Measurements from ENCODE around the gene AGRN. TPM values are rescaled to one million over a fixed set of nuclear protein-coding genes. Genes with fewer than 3 reads are reported as not detected.
"Not testable (repeated sequence)": the region's sequence is repeated elsewhere in the genome, so short reads cannot be mapped to it uniquely, and the experiment has no call there.

Gene AGRN
- total RNA-seq, 1 donor from 2014 or later: 39.8 TPM

DNA sequence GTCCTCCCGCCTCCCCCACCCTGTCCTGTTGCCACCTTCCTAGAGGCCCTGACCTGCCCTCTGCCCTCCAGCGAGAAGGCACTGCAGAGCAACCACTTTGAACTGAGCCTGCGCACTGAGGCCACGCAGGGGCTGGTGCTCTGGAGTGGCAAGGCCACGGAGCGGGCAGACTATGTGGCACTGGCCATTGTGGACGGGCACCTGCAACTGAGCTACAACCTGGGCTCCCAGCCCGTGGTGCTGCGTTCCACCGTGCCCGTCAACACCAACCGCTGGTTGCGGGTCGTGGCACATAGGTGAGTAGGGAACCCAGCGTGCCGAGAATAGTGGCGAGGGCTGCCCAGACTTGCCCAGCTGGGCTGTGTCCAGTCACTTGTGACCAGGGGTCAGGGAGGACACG, 33.8 kb downstream of the AGRN start:
- no peak for DNase-seq

DNA sequence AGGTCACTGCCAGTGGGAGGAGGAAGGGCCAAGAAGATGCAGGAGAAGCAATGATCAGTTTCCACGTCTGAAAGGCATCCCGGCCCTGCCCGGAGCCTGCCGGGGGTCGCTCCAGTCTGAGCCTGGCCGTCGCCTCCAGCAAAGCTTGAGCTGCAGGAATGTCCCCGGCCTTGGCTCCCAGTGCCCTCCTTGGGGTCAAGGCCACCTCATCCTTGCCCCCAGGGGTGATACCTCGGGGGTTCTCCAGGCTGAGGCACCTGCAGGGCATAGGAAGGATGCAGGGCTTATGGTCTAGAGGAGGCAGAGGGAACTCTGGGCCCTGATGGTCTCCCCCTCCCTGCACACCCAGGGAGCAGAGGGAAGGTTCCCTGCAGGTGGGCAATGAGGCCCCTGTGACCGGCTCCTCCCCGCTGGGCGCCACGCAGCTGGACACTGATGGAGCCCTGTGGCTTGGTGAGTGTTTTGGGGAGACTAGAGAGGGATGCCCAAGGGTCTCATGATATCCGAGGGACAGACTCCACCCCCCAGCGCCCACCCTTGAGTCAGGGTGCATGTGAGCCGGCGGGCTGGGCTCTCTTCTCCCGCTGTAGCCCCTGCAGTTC, 34.3 kb downstream of the AGRN start:
- no peak for DNase-seq

DNA sequence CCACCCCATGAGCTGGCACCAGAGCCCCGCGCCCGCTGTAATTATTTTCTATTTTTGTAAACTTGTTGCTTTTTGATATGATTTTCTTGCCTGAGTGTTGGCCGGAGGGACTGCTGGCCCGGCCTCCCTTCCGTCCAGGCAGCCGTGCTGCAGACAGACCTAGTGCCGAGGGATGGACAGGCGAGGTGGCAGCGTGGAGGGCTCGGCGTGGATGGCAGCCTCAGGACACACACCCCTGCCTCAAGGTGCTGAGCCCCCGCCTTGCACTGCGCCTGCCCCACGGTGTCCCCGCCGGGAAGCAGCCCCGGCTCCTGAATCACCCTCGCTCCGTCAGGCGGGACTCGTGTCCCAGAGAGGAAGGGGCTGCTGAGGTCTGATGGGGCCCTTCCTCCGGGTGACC, 35.1 kb downstream of the AGRN start:
- DNase-seq: no peak

DNA sequence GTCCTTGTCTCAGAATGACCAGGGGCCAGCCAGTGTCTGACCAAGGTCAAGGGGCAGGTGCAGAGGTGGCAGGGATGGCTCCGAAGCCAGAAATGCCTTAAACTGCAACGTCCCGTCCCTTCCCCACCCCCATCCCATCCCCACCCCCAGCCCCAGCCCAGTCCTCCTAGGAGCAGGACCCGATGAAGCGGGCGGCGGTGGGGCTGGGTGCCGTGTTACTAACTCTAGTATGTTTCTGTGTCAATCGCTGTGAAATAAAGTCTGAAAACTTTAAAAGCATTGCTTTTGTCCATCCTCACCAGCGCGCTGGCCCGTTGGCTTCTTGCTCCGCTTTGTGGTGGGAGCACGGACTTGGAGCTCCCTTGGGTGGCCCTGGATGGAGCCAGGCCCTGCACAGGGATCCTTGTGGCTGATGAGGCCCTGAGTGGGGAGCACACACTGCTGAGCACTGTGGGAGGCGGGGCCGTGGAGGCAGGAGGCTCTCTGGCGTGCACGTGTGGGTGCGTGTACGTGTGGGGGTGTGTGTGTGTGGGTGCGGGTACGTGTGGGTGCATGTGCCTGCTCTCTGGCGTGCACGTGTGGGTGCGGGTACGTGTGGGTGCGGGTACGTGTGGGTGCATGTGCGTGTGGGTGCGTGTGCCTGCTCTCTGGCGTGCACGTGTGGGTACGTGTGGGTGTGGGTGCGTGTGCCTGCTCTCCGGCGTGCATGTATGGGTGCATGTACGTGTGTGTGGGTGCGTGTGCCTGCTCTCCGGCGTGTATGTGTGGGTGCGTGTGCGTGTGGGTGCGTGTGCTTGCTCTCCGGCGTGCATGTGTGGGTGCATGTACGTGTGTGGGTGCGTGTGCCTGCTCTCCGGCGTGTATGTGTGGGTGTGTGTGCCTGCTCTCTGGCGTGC, 36.2 kb downstream of the AGRN start:
- DNase-seq: no peak

DNA sequence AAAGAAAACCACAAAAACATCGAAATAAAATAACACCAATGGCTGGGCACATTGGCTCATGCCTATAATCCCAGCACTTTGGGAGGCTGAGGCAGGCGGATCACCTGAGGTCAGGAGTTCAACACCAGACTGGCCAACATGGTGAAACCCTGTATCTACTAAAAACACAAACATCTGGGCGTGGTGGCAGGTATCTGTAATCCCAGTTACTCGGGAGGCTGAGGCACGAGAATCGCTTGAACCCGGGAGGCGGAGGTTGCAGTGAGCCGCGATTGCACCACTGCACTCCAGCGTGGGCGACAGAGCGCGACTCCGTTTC, 37.8 kb downstream of the AGRN start:
- DNase-seq: not testable (repeated sequence)

DNA sequence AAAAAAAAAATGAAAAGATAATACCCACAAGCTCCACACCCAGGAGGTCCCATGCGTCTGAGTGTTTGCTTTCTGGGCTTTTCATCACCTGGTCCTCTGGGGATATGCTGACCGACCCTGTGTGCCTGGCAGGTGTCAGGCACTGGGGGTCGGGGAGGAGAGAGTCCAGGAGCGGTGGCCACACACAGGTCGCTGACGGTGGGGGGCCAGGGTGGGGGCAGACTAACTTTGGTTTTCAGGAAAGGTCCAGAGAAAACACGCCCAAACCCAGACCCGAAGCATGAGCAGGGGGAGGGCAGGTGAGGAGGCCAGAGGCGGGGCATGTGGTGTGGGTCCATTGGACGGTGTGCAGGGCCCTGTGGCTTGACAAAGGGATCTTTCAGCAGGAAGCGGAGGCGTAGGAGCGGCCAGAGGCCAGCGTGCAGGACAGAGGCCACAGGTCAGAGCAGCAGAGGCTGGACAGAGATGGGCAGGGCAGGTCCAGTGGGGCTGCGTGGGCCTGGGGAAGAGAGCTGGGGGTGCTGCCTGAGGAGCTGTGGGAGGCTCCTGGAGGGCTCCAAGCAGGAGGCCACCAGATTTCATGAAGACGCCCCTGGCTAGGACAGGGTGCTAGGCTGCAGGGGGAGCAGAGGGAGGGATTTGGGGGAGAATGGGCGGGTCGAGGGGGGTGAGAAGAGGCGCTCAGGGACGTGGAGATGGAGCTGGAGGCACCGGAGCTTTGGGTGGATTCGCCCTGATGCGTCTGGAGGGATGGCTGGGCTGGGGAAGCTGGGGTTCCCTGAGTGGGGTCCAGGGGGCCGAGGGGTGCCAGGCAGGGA, 38.4 kb downstream of the AGRN start:
- DNase-seq: no peak

DNA sequence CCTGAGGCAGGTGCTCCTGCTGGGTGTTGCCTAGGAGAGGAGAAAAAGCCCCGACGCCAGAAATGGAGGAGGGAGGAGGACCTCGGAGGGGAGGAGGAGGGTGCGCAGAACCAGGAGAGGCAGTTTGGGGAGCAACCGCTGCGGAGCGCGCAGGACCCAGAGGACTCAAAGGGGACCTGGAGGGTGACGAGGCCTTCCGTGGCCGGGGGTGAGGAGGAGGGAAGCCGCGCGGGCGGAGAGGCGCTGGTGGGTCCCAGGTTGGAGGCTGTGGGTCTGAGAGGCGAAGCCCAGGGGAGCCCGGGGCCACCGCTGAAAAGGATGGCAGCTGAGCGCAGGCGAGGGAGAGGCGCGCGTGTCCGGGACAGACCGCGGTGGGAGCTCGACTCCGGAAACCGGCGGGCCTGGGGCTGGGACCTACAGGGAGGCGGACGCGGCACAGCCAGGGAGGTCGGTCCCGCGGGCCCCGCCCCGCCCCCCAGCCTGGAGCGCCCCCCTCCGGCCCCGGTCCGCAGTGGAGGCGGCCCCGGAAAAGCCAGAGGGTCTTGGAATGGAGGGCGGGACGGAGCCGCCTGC, 39.1 kb downstream of the AGRN start:
- no peak for DNase-seq

DNA sequence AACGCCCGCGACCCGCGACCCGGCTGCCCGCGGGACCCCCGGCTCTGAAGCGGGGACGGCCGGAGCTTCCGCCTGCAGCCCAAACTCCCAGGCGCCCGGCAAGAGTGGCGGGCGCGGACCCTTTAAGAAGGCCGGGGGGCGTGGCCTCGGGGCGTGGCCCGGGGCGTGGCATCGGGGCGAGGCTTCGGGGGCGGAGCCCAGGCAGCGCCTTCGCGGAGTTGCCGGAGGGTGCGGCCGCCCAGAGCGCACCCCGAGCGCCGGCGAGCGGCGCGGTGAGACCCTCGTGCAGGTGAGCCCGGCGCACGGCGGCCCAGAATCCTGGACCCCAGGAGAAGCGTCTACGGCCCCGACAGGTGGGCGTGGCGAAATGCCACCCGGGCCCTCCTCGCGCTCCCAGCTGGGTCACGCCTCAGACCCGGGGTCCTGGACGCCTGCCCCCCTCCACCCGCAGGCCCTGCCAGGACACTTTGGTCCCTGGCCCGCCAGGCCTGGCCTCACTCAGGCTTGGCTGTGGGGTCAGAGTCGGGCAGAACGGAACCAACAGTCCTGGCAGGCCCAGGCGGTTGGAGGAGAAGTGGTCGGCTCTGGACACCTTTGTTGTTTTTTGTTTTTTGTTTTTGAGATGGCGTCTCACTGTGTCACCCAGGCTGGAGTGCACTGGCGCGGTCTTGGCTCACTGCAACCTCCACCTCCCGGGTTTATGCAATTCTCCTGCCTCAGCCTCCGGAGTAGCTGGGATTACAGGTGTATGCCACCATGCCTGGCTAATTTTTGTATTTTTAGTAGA, 39.8 kb downstream of the AGRN start:
- no peak for DNase-seq

DNA sequence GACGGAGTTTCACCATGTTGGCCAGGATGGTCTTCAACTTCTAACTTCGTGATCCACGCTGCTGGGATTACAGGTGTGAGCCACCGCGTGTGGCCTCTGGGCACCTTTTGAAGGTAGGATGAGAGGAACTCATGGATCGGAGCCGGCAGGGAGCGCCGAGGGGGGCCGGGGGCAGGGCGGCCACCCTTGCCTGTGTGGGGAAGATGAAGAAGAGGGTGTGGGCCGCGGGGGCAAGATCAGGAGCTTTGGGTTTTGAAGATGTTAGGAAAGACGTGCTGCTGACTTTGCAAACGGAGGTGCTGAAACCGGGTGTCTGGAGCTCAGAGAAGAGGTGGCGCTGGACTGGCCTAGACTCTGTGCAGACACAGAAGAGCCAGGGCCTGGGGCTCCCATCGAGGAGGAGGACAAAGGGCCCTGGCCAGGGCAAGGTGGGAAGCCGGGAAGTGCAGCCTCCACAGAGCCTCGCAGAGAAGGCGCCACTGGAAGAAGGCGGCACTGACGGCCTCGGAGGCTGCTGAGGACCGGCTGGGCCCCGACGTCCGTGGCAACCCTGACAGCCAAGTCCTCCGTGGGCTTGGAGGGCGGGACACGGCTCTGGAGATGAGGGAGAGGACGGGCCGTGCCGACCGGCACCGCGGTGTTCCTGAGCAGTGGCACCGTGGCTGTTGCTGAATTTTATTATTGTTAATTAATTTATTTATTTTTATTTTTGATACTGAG, 40.5 kb downstream of the AGRN start:
- DNase-seq: no peak

DNA sequence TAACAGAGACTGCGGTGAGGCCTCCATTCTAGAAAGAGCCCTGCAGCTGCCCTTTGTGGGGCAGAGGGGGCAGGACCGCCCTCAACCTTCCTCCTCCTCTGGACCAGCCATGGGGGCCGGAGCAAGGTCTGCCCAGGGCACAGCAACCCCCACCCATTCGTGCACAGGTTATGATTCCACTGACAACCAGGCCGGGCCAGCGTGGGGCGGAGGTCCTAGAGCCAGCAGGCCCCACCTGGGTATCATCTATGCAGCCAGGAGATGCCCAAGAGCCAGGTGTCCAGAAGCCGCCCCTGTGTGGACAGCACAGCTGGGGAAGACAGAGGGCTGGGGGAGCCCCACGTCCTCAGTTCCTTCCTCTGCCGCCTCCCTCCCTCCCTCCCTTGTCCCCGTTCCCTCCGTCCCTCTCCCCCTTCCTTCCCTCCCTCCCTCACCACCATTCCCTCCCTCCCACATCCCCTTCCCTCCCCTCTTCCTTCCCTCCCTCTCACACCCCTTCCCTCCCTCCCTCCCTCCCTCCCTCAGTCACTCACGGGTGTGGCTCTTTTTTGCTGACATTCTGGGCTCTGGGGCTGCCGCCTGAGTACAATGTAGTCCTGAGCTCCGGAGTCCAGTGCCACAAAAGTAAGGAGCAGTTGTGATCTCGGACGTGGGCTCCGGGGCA, 41.9 kb downstream of the AGRN start:
- DNase-seq: no peak

DNA sequence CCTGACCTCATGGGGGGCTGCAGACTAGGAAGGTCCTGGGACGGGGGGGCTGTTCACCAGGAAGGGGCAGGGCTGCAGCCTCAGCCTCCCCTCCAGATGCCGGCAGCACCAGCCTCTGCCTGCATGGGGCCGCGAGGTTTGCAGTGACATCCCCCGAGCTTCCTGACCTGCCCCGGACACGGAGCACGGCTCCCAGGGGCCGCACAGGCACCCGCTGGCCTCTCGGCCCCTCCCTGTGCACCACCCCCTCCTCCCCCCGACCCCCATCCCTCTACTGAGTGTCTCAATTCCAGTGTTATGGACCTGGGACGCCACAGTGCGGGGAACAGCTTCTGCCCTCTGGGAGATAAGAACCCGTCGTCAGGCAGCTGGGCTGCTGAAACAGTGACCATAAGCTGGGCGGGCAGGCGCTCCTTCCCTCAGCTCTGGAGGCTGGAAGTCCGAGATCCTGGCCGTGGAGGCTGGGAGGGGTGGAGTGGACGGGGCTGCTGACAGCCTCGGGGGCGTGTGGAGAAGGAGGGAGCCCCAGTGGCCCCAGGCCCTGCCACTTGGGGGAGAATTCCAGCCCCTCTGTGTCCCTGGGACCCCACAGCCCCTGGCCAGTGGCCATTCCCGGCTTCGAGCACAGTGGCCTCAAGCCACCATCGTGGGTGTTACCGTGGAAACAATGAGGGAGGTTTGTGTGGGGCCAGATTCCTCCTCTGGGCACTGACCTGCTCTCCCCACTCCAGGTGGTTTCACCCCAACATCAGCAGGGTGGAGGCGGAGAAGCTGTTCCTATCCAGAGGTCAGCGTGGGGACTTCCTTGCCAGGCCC, 42.6 kb downstream of the AGRN start:
- DNase-seq: no peak

DNA sequence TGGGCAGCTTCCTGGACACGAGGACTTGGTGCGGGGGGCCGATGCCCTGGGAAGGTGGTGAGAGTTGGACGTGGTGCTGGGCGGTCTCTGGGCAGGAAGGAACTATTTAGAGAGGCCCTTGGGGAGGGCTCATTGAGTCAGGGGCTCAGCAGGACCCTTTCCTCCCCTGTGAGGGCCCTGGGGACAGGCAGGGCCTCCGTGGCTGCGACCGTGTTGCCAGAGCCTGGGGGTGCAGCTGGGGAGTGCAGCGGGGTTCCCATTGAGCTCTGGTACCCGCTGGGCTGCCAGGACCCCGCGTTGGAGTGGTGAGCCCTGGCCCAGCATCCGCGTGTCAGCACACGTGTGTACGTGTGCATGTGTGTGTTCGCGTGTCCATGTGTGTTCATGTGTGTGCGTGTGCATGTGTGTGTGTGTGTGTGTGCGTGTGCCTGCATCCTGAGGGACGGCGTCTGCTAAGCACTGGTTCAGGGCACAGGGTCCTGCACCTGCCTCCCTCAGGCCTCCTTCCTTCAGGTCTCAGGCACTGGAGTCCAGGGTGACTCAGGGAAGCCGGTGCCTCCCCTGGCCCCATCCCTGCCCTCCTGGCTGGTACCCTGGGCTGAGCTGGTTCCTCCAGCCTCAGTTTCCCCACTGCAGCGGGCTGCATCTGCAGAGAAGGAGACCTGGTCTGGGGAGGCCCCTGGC, 43.5 kb downstream of the AGRN start:
- no peak for DNase-seq

DNA sequence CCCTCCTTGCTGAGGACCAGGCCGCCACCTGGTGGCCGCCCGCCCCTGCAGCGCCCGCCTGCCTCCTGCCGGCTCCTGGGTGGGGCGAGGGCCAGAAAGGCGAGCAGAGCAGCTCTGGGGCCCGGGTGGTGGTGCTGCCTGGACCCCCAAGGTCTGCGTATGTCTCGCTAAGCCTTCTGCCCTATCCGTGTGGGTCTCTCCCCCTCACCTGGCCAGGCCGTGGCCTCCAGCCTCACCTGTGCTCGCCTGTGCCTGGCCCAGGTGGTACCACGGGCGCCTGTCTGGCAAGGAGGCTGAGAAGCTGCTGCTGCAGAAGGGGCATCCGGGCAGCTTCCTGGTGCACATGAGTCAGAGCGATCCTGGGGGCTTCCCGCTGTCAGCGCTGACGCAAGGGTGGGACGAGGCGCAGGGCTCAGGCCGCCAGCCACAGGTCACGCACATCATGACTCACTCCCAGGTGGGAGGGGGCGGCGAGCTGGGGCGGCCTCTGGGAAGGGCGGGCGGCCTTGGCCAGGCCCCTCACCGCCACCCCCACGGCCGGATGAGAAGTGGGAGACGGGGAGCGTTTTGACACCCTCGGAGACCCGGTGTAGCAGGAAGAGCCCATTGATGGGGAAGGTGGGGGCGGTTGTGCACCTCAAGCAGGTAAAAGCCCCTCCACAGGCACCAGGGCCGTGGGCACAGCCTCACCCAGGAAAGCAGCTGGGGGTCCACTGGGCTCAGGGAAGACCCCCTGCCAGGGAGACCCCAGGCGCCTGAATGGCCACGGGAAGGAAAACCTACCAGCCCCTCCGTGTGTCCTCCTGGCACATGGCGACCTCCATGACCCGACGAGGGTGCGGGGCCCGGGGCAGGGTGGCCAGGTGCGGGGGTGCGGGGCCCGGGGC, 44.3 kb downstream of the AGRN start:
- DNase-seq: no peak

DNA sequence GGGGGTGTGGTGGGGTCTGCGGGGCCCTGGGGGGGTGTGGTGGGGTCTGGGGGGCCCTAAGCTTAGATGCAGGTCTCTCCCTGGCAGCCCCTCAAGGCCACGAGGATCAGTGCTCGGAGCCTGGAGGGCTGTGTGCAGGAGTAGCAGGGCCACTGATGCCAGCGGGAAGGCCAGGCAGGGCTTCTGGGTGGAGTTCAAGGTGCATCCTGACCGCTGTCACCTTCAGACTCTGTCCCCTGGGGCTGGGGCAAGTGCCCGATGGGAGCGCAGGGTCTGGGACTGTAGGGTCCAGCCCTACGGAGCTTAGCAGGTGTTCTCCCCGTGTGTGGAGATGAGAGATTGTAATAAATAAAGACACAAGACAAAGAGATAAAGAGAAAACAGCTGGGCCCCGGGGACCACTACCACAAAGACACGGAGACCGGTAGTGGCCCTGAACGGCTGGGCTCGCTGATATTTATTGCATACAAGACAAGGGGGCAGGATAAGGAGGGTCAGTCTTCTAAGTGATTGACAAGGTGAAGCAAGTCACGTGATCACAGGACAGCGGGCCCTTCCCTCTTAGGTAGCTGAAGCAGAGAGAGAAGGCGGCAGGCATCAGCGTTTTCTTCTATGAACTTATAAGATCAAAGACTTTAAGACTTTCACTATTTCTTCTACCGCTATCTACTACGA, 45.5 kb downstream of the AGRN start:
- no peak for DNase-seq

DNA sequence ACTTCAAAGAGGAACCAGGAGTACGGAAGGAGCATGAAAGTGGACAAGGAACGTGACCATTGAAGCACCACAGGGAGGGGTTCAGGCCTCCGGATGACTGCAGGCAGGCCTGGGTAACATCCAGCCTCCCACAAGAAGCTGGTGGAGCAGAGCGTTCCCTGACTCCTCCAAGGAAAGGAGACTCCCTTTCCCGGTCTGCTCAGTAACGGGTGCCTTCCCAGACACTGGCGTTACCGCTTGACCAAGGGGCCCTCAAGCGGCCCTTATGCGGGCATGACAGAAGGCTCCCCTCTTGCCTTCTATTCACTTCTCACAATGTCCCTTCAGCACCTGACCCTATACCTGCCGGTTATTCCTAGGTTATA, 46.0 kb downstream of the AGRN start:
- not testable (repeated sequence) for DNase-seq

DNA sequence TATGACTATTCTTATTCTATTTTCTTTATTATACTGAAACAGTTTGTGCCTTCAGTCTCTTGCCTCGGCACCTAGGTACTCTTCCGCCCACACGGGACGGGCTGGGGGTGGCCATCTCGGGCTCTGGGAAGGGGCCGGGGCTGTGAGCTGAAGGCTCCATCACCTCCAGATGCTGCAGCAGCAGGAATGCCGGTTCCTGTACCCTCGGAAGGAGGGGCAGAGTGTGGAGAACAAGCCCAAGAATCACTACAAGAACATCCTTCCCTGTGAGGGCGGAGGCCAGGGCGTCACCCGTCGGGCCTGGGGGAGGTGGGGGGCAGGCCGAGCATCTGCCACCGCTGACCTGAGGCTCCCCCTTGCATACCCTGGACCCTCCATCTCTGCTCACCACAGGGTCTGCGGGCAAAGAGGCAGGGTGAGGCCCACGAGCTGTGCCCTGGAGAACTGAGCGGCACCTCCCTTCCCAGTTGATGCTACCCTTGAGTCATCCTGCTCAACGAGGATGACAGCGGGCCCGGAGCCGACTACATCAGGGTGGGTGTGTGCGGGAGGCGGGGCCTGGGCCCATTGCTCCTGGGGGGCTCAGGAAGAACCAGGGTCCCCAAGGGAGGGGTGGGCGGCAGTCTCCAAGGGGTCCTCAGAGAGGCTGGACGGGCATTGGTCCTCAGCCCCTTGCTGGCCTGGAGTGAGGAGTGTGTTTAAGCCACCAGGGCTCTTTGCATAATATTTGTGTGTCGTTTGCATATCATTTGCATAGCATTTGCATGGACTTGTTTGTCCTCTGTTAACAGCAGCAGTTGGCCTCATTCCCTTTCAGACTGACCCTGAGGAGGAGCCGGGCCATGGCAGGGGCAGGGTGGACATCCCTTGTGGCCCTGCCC, 46.7 kb downstream of the AGRN start:
- DNase-seq: no peak

All from skin of body (tissue), 2 donors.